ENCODE data around the gene STAT6.

- no peak for TF ChIP-seq CTCF (IDR thresholded peaks at IDR 0.05)
- TF ChIP-seq POLR2AphosphoS5 (IDR thresholded peaks at IDR 0.05) = peak in 1 of 4 donors; percentile 4
Measured at GRCh38 chr12:57157588-57158173, 46.5 kb upstream of the STAT6 start.
